BE2C (cell line): ENCODE results near the gene TRAIP.
A peak's percentile ranks its signal among the peaks of the same experiment; 100 is the strongest.

Experiments
- DNase-seq: peaks from one replicate; pipeline ENCODE4 v3.0.0-alpha.2; 2020
- H3K27me3 ChIP-seq: fragments of 250-450 bp; sonication (Bioruptor Pico); 2 replicates; pipeline ENCODE4 v1.5.1; 2020; ENCODE audit warnings: mild to moderate bottlenecking
- H3K36me3 ChIP-seq: fragments of 250-450 bp; sonication (Bioruptor Pico); 2 replicates; pipeline ENCODE4 v1.5.1; 2020; ENCODE audit warnings: mild to moderate bottlenecking
- H3K4me1 ChIP-seq: fragments of 250-450 bp; sonication (Bioruptor Pico); 2 replicates; pipeline ENCODE4 v1.5.1; 2020
- H3K4me3 ChIP-seq: 2 replicates; pipeline ENCODE4 v1.5.1; 2011; ENCODE audit warnings: low read depth, low read length
- H3K9me3 ChIP-seq: fragments of 250-450 bp; sonication (Bioruptor Pico); 2 replicates; pipeline ENCODE4 v1.5.1; 2020
- TF ChIP-seq, protein P1 (sequence below): IDR thresholded peaks from 2 replicates; pipeline ENCODE4 v1.5.1; 2012; ENCODE audit warnings: mild to moderate bottlenecking, low read depth, low read length

Gene TRAIP

DNA sequence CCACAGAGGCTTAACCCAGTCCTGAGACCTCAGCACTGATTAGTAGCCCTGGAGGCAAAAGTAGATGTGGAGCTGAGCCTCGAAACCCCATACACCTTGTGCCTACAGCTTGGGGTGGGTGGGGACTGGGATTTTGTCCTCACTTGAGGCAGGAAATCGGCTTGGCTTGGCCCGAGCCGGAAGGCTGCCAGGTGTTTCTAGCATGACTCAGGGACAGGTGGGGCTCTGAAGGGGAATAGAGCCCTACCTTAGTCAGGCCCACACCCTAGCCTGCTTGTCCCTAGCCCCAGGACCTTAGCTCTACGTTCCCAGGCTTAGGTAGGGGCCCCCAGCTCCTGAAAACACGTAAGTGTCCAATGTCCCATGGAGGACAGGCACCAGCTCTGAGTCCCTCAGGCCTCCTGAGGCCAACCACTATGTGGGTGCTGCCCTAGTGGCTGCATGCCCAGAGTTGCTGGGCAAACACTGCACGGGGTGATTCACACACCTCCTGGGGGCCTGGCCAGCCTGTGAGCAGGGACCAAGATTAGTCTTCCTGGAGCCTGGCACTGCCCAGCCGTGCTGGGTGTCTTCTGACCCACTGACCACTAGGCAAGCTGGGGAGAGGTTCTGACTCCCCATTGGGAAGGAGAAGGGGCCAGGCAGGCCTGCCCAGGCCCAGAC is 44.3 kb upstream of the TRAIP start:
- TF ChIP-seq, protein P1, sequence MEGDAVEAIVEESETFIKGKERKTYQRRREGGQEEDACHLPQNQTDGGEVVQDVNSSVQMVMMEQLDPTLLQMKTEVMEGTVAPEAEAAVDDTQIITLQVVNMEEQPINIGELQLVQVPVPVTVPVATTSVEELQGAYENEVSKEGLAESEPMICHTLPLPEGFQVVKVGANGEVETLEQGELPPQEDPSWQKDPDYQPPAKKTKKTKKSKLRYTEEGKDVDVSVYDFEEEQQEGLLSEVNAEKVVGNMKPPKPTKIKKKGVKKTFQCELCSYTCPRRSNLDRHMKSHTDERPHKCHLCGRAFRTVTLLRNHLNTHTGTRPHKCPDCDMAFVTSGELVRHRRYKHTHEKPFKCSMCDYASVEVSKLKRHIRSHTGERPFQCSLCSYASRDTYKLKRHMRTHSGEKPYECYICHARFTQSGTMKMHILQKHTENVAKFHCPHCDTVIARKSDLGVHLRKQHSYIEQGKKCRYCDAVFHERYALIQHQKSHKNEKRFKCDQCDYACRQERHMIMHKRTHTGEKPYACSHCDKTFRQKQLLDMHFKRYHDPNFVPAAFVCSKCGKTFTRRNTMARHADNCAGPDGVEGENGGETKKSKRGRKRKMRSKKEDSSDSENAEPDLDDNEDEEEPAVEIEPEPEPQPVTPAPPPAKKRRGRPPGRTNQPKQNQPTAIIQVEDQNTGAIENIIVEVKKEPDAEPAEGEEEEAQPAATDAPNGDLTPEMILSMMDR: no peak
- Histone ChIP-seq H3K36me3 (no peaks in the 10 kb centered on the region), H3K4me3 (no peak overlapping the region), H3K9me3 (no peaks in the 10 kb centered on the region), H3K4me1 (no peaks in the 10 kb centered on the region), H3K27me3 (no peaks in the 10 kb centered on the region)
- no peak for DNase-seq

DNA sequence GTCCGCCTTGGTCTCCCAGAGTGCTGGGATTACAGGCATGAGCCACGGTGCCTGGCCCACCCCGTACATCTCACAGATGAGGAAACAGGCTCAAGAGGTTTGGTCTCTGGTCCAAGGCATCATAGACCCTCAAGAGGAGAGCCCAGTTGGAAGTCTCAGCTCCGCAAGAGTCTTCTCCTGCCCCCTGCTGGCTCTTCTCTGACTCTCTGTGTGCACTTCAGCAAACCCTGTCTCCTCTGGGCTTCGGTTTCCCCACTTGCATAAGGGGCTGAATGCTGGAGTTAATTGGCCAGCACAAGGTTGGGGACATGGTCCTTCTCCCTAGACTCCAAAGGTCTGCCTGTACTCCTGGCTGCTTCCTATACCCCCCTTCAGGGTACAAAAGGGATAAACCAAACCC is 43.5 kb upstream of the TRAIP start:
- H3K36me3 ChIP-seq: no peaks in the 10 kb centered on the region
- no peaks in the 10 kb centered on the region for H3K27me3 ChIP-seq
- TF ChIP-seq, protein P1: peak; percentile 54
- H3K9me3 ChIP-seq: no peaks in the 10 kb centered on the region
- H3K4me1 ChIP-seq: no peaks in the 10 kb centered on the region
- no peak overlapping the region for H3K4me3 ChIP-seq
- DNase-seq: peak; percentile 51

DNA sequence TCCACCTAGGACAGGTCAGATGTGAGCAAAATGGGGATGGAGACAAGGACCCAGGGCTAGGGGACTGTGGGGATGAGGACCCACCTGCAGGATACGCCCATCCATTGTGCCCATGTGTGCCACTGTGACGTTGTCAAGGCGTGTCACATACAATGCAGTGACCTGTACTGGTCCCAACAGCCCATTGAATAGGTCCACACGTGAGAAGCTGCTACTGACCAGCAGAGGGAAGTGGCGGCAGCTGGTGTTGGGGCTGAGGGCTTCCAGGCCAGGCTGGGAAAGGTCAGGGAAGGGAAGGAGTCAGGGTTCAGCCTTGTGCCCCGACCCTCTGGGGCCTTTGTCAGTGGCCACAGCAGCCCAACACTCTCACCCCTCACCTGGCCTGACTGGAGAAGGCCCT is 42.6 kb upstream of the TRAIP start:
- Histone ChIP-seq H3K27me3 (no peaks in the 10 kb centered on the region), H3K36me3 (no peaks in the 10 kb centered on the region), H3K9me3 (no peaks in the 10 kb centered on the region), H3K4me3 (no peak overlapping the region), H3K4me1 (no peaks in the 10 kb centered on the region)
- no peak for DNase-seq
- TF ChIP-seq, protein P1: no peak

DNA sequence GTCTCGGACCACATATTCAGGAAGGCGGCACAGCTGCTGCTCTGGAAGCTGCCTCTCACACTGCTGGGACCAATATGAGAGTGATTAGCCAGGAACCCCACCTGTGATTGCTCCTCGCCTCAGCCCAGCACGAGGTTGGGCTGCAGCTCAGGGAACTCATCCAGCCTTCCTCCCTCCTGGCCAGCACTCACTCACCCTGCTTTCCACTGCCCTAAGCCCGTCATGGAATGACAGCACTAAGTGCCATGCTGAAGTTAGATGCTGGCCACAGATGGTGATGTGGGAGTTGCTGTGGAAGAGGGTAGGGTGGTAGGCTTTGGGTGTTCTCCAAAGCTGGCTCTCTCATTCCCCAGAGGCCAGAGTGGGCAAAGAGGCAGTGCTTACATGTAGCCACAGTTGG is 40.0 kb upstream of the TRAIP start:
- Histone ChIP-seq H3K9me3 (no peaks in the 10 kb centered on the region), H3K27me3 (no peaks in the 10 kb centered on the region), H3K36me3 (no peaks in the 10 kb centered on the region), H3K4me1 (no peaks in the 10 kb centered on the region), H3K4me3 (no peak overlapping the region)
- DNase-seq: no peak
- TF ChIP-seq, protein P1: no peak

DNA sequence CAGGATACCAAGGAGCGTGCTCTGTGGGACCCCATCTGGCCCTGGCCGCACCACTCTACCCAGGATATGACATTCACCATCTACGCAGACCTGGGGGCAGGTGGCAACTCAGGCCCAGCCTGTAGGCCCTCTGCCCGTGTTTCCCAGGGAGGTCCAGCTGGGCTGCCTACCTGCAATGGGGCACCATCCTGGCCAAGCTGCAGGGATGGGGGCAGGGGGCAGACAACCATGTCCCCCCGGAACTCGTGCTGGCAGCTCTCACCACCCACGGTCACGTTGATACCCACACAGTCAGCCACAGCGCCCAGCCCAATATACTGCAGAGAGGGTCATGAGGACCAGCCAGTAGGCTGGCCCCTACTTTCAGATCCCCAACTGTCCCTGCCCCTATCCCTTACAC is 39.4 kb upstream of the TRAIP start:
- Histone ChIP-seq H3K27me3 (no peaks in the 10 kb centered on the region), H3K4me3 (no peak overlapping the region), H3K9me3 (no peaks in the 10 kb centered on the region), H3K4me1 (no peaks in the 10 kb centered on the region), H3K36me3 (no peaks in the 10 kb centered on the region)
- no peak for DNase-seq
- TF ChIP-seq, protein P1: no peak

DNA sequence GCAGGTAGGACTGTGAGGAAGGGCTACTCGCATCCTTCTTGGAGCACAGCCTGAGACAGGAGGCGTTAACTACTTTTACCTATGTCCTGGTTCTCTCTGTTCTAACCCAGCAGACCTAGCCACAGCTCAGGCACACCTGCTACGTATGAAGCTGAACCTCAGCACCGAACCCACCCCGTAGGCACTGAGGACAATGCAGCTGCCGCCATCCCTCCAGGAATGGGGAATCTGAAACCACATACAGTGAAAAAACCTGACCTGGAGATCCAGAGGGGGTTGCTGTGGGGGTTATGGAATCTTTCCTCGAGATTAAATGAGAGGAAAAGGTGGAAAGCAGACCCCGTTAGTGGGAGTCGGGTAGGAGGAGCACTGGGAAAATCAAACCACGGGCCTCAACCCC is 32.9 kb upstream of the TRAIP start:
- no peaks in the 10 kb centered on the region for H3K4me1 ChIP-seq
- no peak for DNase-seq

More for the DNA sequence above, 32.9 kb upstream of the TRAIP start:
- TF ChIP-seq, protein P1: no peak
- Histone ChIP-seq H3K27me3 (no peaks in the 10 kb centered on the region), H3K4me3 (no peak overlapping the region), H3K9me3 (no peaks in the 10 kb centered on the region), H3K36me3 (no peaks in the 10 kb centered on the region)
